ENCODE data around the gene LHPP.

The LHPP gene

GRCh38 chr10:124615259-124615658 is 153.6 kb downstream of the LHPP start:
- H3K9me3 ChIP-seq (ENCODE audit: control insufficient read depth, low read depth, low read length): no peaks in the 10 kb centered on the region
- H3K27ac ChIP-seq (ENCODE audit: low read length): no peak overlapping the region
- H3K27me3 ChIP-seq (ENCODE audit: control insufficient read depth, insufficient read depth, low read length): no peaks in the 10 kb centered on the region
- H3K4me1 ChIP-seq (ENCODE audit: control insufficient read depth, low read depth, low read length): peaks cover 6% of the 10 kb centered on the region
- no peak overlapping the region for H3K9ac ChIP-seq (ENCODE audit: low read length)
- H3K36me3 ChIP-seq (ENCODE audit: control insufficient read depth, low read depth, low read length): no peaks in the 10 kb centered on the region
- H3K4me3 ChIP-seq (ENCODE audit: low read length): no peak overlapping the region

DNA sequence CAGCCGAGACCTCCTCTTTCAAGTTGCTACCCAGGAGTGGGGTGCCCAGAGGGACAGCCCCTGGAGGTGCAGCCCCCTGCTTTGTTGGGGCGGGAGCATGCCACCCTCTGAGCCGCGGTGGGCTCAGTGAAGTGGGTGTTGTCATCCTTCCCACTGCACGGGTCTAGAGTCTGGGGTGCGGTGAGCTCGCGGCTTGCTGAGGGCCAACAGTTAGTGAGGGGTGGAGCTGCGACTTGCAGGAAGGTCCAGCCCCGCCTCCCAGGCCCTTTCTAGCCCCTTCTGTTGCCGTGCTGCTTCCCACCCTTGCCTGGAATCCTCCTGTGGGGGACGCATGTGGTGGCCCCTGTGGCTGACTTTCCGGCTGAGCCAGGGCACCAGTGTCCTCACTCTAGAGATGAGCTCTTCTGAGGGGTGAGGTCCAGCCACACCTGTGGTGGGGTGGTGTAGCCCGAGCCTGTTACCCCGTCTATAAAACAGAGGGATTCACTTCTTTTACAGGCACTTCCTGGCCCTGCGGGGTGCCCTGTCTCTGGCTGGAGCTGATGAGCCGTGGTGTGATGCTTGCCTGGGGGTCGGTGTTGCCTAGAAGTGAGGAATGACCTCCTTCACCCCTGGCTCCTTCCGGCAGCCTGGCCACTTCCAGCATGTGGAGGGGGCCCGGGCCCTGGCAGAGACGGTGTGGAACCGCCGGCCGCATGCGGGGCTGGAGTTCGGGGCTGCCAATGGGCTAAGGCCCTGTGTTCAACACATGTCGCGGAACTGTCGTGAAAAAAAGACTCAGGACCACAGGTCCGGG is 154.6 kb downstream of the LHPP start:
- Histone ChIP-seq H3K9ac (ENCODE audit: low read length) (no peak overlapping the region), H3K27me3 (ENCODE audit: control insufficient read depth, insufficient read depth, low read length) (no peaks in the 10 kb centered on the region), H3K36me3 (ENCODE audit: control insufficient read depth, low read depth, low read length) (no peaks in the 10 kb centered on the region), H3K9me3 (ENCODE audit: control insufficient read depth, low read depth, low read length) (no peaks in the 10 kb centered on the region), H3K27ac (ENCODE audit: low read length) (no peak overlapping the region), H3K4me3 (ENCODE audit: low read length) (no peak overlapping the region), H3K4me1 (ENCODE audit: control insufficient read depth, low read depth, low read length) (peaks cover 6% of the 10 kb centered on the region)

DNA sequence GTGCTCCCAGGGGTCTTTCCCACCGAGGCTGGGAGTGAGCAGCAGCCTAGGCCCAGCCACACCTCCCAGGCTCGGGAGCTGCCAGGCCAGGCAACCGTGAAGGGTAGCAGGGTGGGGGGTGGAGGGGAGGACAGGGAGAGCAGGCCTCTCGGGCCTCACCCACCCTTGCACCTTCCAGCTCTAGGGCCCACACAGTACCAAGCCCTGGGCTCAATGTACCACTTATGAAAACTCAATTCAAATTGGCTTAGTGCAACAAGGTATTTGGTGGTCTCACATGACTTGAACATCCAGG is 155.2 kb downstream of the LHPP start:
- no peaks in the 10 kb centered on the region for H3K27me3 ChIP-seq (ENCODE audit: control insufficient read depth, insufficient read depth, low read length)
- peaks cover 6% of the 10 kb centered on the region for H3K4me1 ChIP-seq (ENCODE audit: control insufficient read depth, low read depth, low read length)
- no peak overlapping the region for H3K9ac ChIP-seq (ENCODE audit: low read length)
- no peaks in the 10 kb centered on the region for H3K36me3 ChIP-seq (ENCODE audit: control insufficient read depth, low read depth, low read length)
- no peak overlapping the region for H3K27ac ChIP-seq (ENCODE audit: low read length)
- no peaks in the 10 kb centered on the region for H3K9me3 ChIP-seq (ENCODE audit: control insufficient read depth, low read depth, low read length)
- no peak overlapping the region for H3K4me3 ChIP-seq (ENCODE audit: low read length)

DNA sequence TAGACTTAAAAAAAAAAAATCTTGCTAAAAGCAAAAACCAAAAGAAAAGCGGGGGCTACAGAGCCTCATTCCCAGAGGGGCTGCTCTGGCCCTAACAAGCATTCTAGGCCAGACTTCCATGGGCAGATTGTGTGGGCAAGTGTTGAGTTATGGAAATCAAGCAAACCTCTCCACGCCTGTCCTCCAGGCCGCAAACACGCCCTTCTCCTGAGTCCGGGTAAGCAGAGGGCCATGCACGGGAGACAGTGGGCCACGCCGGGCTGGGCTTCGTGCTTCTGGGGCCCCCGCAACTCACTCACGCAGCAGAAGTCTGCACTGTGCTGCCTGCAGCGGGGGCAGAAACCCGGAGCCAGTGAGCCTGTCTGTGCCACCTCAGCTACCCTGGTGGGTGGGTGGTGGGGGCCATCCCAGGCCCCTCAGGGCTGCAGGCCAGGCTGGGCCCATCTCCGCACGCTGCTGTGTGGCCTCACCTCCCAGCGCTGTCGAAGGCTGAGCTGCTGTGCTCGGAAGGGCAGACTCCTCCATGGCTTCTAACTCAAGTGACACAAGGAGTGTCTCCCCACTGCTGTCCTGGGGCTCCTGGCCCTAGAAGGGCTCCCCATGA is 156.9 kb downstream of the LHPP start:
- H3K36me3 ChIP-seq (ENCODE audit: control insufficient read depth, low read depth, low read length): no peaks in the 10 kb centered on the region
- no peaks in the 10 kb centered on the region for H3K9me3 ChIP-seq (ENCODE audit: control insufficient read depth, low read depth, low read length)
- no peak overlapping the region for H3K9ac ChIP-seq (ENCODE audit: low read length)
- no peaks in the 10 kb centered on the region for H3K27me3 ChIP-seq (ENCODE audit: control insufficient read depth, insufficient read depth, low read length)
- H3K4me3 ChIP-seq (ENCODE audit: low read length): no peak overlapping the region
- H3K4me1 ChIP-seq (ENCODE audit: control insufficient read depth, low read depth, low read length): peaks cover 6% of the 10 kb centered on the region
- H3K27ac ChIP-seq (ENCODE audit: low read length): no peak overlapping the region

- no peaks in the 10 kb centered on the region for H3K27me3 ChIP-seq (ENCODE audit: control insufficient read depth, insufficient read depth, low read length)
- no peaks in the 10 kb centered on the region for H3K9me3 ChIP-seq (ENCODE audit: control insufficient read depth, low read depth, low read length)
- H3K27ac ChIP-seq (ENCODE audit: low read length): no peak overlapping the region
Measured at GRCh38 chr10:124619195-124619594, 157.6 kb downstream of the LHPP start.

DNA sequence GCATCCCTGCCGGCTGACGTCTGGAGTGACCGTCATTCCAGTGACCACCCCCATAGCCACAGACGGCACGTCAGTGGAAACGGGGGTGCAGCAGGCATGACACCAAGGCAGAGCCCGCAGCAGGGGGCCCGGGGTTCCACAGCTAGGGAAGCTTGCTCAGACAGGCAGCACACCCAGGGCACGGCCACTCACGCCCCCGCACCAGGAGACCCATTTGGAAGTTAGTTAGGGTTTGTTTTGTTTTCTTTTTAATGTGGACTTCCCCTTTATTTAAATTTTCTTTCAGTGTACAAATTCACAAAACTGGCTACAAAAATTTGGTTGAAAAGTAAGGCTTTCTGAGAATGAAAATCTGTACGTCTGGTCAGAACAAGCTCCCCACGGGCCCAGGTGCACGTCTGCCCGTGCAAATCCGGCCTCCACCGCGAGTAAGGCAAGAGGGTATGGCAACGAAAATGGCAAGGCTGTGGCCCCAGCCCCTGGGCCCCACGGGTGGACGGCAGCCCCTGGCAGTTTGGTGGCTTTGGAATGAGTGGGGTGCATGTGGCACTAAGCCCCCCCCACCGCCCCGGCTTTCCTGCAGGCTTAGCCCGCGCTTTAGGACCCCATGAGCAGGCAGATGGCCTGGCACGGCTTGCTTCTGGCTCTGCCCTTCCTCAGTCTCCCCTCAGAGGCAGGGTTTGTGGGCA is 158.3 kb downstream of the LHPP start:
- Histone ChIP-seq H3K36me3 (ENCODE audit: control insufficient read depth, low read depth, low read length) (no peaks in the 10 kb centered on the region), H3K4me3 (ENCODE audit: low read length) (no peak overlapping the region), H3K27me3 (ENCODE audit: control insufficient read depth, insufficient read depth, low read length) (no peaks in the 10 kb centered on the region), H3K9ac (ENCODE audit: low read length) (no peak overlapping the region), H3K4me1 (ENCODE audit: control insufficient read depth, low read depth, low read length) (peaks cover 6% of the 10 kb centered on the region), H3K27ac (ENCODE audit: low read length) (no peak overlapping the region), H3K9me3 (ENCODE audit: control insufficient read depth, low read depth, low read length) (no peaks in the 10 kb centered on the region)

More at GRCh38 chr10:124619195-124619594, 157.6 kb downstream of the LHPP start:
- H3K4me1 ChIP-seq (ENCODE audit: control insufficient read depth, low read depth, low read length): peaks cover 6% of the 10 kb centered on the region
- no peaks in the 10 kb centered on the region for H3K36me3 ChIP-seq (ENCODE audit: control insufficient read depth, low read depth, low read length)
- no peak overlapping the region for H3K9ac ChIP-seq (ENCODE audit: low read length)
- no peak overlapping the region for H3K4me3 ChIP-seq (ENCODE audit: low read length)

DNA sequence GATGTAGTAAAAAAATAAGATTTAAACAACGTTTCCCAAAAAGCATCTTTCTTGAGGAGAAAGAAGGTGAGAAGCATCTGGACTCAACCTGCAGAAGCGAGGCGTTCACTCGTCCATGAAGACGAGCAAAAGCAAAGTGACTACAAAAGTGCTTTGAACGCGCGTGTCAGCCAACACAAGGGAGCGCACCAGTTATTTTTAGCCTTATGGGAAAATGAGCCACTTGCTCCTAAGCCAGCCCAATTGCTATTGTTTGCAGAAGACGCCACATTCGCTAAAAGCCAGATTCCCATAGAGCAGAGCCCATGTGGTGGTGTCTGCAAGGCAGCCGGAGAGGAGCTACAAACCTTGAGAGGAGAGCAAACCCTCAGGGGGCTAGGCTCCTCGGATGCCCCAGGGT is 160.0 kb downstream of the LHPP start:
- peaks cover 2% of the 10 kb centered on the region for H3K4me1 ChIP-seq (ENCODE audit: control insufficient read depth, low read depth, low read length)
- H3K27ac ChIP-seq (ENCODE audit: low read length): no peak overlapping the region
- H3K9ac ChIP-seq (ENCODE audit: low read length): no peak overlapping the region
- H3K9me3 ChIP-seq (ENCODE audit: control insufficient read depth, low read depth, low read length): no peaks in the 10 kb centered on the region
- no peaks in the 10 kb centered on the region for H3K36me3 ChIP-seq (ENCODE audit: control insufficient read depth, low read depth, low read length)
- H3K27me3 ChIP-seq (ENCODE audit: control insufficient read depth, insufficient read depth, low read length): no peaks in the 10 kb centered on the region
- H3K4me3 ChIP-seq (ENCODE audit: low read length): no peak overlapping the region

- Histone ChIP-seq H3K4me3 (ENCODE audit: low read length) (no peak overlapping the region), H3K4me1 (ENCODE audit: control insufficient read depth, low read depth, low read length) (peaks cover 7% of the 10 kb centered on the region), H3K27me3 (ENCODE audit: control insufficient read depth, insufficient read depth, low read length) (no peaks in the 10 kb centered on the region), H3K9me3 (ENCODE audit: control insufficient read depth, low read depth, low read length) (no peaks in the 10 kb centered on the region), H3K27ac (ENCODE audit: low read length) (no peak overlapping the region), H3K36me3 (ENCODE audit: control insufficient read depth, low read depth, low read length) (no peaks in the 10 kb centered on the region), H3K9ac (ENCODE audit: low read length) (no peak overlapping the region)
Measured at GRCh38 chr10:124622158-124622557, 160.5 kb downstream of the LHPP start.

DNA sequence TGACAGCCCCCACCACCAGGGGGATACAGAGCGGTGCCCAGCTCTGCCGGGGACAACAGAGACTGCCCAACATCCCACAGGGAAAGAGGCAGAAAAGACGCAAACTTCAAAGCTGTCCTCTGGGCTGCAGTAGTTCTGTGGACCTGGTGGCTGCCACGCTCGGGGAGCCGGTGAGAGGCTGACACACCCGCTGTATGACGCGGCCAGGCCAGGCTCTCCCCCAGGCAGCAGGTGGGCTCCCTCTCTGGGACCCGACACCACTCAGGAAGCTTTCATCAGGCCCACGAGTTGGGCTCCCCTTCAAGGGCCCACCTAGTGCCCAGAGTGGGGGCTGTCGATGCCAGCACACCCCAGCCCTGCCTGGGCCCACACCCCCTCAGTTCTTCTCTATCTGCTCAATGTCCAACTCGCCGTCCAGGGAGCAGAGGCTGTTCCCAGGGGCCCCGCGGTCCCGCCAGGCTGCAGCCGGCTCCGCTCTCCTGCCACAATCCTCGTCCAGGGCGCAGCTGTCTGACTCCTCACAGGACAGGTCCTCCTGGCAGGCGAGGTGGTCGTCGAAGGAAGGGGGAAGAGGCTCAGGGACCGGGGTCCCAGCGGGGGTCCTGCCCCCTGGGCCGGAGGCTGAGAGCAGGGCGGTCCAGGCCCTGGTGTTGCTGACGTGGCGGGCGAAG is 161.4 kb downstream of the LHPP start:
- no peak overlapping the region for H3K27ac ChIP-seq (ENCODE audit: low read length)

DNA sequence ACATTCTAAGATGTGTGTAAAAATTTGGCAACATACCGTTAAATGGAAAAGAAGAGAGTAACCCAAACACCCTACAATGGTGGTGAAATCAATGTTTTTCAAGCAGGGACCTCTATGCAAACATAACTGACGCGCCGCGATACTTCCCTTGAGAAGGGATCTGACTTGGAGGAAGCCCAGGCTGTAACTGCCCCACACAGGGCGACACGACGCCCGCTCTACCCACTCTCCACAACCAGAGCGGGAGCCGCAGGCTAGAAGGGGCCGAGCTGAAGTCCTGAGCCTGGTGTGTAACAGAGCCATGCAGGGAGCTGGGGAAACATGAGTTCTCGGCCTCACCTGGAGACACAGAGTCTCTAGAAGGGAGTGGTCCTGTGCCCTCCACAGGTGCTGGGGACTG is 162.4 kb downstream of the LHPP start:
- Histone ChIP-seq H3K4me3 (ENCODE audit: low read length) (no peak overlapping the region), H3K9me3 (ENCODE audit: control insufficient read depth, low read depth, low read length) (no peaks in the 10 kb centered on the region), H3K4me1 (ENCODE audit: control insufficient read depth, low read depth, low read length) (peaks cover 10% of the 10 kb centered on the region), H3K27ac (ENCODE audit: low read length) (no peak overlapping the region), H3K9ac (ENCODE audit: low read length) (no peak overlapping the region), H3K36me3 (ENCODE audit: control insufficient read depth, low read depth, low read length) (no peaks in the 10 kb centered on the region), H3K27me3 (ENCODE audit: control insufficient read depth, insufficient read depth, low read length) (no peaks in the 10 kb centered on the region)

More for the DNA sequence above, 161.4 kb downstream of the LHPP start:
- Histone ChIP-seq H3K4me3 (ENCODE audit: low read length) (no peak overlapping the region), H3K4me1 (ENCODE audit: control insufficient read depth, low read depth, low read length) (peaks cover 10% of the 10 kb centered on the region), H3K9me3 (ENCODE audit: control insufficient read depth, low read depth, low read length) (no peaks in the 10 kb centered on the region), H3K36me3 (ENCODE audit: control insufficient read depth, low read depth, low read length) (no peaks in the 10 kb centered on the region), H3K9ac (ENCODE audit: low read length) (no peak overlapping the region), H3K27me3 (ENCODE audit: control insufficient read depth, insufficient read depth, low read length) (no peaks in the 10 kb centered on the region)

DNA sequence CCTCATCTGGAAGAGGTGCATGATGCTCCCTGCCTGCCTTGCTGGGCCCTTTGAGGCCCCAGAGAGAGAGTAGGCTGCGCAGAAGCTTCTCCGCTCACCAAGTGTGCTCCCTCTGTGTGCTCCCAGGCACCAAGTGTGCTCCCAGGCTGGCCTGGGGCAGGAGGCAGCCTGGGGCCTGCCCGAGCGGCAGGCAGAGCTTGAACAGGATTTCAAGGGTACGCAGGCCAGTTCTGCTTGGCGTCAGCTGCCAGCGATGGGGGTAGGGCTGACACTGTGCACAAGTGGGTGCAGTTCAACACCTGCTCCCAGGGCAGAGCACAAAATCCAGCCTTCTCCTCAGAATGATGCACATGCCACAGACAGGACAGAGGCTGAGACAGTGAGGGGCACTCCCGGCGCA is 162.8 kb downstream of the LHPP start:
- Histone ChIP-seq H3K27me3 (ENCODE audit: control insufficient read depth, insufficient read depth, low read length) (no peaks in the 10 kb centered on the region), H3K9ac (ENCODE audit: low read length) (no peak overlapping the region), H3K27ac (ENCODE audit: low read length) (no peak overlapping the region), H3K36me3 (ENCODE audit: control insufficient read depth, low read depth, low read length) (no peaks in the 10 kb centered on the region), H3K4me1 (ENCODE audit: control insufficient read depth, low read depth, low read length) (peaks cover 10% of the 10 kb centered on the region), H3K4me3 (ENCODE audit: low read length) (no peak overlapping the region), H3K9me3 (ENCODE audit: control insufficient read depth, low read depth, low read length) (no peaks in the 10 kb centered on the region)
